Cardiac muscle cell (in vitro differentiated cells and primary cell): ENCODE data around the gene ERFE. TPM values are rescaled to one million over a fixed set of nuclear protein-coding genes. Genes with fewer than 3 reads are reported as not detected.

Source experiments
- DNase-seq, 2 donors: peaks; one replicate each; pipeline versions ENCODE4 v3.0.0 to v3.0.0-alpha.2; 2010 to 2017; ENCODE audit warnings: low read depth in 1 of 2, low spot score in 1 of 2
- H3K27ac ChIP-seq: fragments of 200-600 bp; sonication (generic); 2 replicates; pipeline ENCODE4 v1.5.1; 2016
- H3K27me3 ChIP-seq: fragments of 200-600 bp; sonication (generic); 2 replicates; pipeline ENCODE4 v1.6.0; 2016; ENCODE audit warnings: control low read depth
- H3K36me3 ChIP-seq: fragments of 200-600 bp; sonication (generic); 2 replicates; pipeline ENCODE4 v1.5.1; 2016; ENCODE audit warnings: control low read depth
- H3K4me1 ChIP-seq: fragments of 200-600 bp; sonication (generic); 2 replicates; pipeline ENCODE4 v1.8.1; 2017; ENCODE audit warnings: low read depth, mild to moderate bottlenecking, mixed run types
- H3K4me3 ChIP-seq: fragments of 200-600 bp; sonication (generic); 2 replicates; pipeline ENCODE4 v1.5.1; 2016; ENCODE audit warnings: mild to moderate bottlenecking
- H3K9me3 ChIP-seq: fragments of 200-600 bp; sonication (generic); 2 replicates; pipeline ENCODE4 v1.5.1; 2017; ENCODE audit warnings: low read depth, mild to moderate bottlenecking, control low read depth
- CTCF ChIP-seq: IDR thresholded peaks from 2 replicates; pipeline ENCODE4 v1.5.1; 2012; ENCODE audit warnings: low read depth, mild to moderate bottlenecking, low read length
- polyA plus RNA-seq: library from polyadenylated mRNA; unstranded; fragments of >200 nt; fragmentation: Nextera tagmentation; extraction: Ambion mirVana; gene quantifications from 2 replicates; pipeline ENCODE4 v1.2.1, GENCODE V29; 2016
- total RNA-seq: library from RNA; depleted of rRNA; stranded (reverse); fragments of >200 nt; gene quantifications from 2 replicates; pipeline ENCODE4 v1.2.3, GENCODE V29; 2016

The ERFE gene
- total and polyA plus RNA-seq, 2 experiments from 2014 or later: 0.60 to 1.5 TPM

DNA sequence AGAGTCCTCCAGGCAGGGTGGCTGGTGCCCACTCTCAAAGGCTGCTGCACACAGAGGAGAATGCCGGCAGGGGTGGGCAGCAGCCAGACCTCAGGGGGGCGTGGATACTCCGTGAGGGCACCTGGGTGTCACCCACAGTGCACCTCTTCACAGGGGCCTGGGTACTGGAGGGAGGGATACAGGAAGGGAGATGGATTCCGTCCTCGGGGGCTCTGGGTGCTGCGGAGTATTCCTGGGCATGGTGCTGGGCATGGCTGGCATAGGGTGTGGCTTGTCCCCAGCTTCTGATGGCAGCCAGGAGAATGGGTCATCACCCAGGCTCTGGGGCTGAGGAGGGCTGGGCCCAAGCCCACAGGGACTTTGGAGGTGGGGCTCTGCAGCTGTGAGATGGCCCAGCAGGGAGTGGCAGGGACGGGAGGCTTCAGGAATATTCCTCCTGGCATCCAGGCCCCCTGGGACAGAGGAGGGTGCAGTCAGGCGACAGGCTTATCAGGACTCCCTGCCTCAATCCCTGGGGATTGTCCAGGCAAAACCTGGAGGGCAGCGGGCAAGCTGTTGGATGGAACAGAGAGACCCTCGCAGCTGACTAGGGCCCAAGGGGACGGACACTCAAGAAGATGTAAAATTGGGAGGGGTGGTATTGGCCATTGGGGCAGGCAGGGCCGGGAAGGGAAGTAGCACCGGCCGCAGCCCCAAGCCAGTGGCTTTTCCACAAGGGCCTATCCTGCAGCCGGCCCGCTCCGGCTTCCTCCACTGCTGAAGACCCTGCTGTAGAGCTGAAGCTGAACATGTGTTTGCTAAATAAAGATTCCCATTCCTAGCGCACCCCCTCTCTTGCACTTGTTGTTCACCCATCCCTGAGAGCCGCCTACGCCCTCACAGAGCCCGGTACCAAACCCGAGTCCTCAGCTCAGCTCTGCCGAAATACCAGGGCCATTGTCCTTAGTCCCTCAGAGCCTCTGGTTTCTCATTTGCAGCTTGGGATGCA lies 26.0 kb upstream of the ERFE start:
- TF ChIP-seq CTCF: no peak
- Histone ChIP-seq H3K27me3 (no peaks in the 10 kb centered on the region), H3K27ac (no peak overlapping the region), H3K9me3 (no peaks in the 10 kb centered on the region), H3K36me3 (no peaks in the 10 kb centered on the region), H3K4me3 (no peak overlapping the region), H3K4me1 (peaks cover 15% of the 10 kb centered on the region)
- no peak for DNase-seq

DNA sequence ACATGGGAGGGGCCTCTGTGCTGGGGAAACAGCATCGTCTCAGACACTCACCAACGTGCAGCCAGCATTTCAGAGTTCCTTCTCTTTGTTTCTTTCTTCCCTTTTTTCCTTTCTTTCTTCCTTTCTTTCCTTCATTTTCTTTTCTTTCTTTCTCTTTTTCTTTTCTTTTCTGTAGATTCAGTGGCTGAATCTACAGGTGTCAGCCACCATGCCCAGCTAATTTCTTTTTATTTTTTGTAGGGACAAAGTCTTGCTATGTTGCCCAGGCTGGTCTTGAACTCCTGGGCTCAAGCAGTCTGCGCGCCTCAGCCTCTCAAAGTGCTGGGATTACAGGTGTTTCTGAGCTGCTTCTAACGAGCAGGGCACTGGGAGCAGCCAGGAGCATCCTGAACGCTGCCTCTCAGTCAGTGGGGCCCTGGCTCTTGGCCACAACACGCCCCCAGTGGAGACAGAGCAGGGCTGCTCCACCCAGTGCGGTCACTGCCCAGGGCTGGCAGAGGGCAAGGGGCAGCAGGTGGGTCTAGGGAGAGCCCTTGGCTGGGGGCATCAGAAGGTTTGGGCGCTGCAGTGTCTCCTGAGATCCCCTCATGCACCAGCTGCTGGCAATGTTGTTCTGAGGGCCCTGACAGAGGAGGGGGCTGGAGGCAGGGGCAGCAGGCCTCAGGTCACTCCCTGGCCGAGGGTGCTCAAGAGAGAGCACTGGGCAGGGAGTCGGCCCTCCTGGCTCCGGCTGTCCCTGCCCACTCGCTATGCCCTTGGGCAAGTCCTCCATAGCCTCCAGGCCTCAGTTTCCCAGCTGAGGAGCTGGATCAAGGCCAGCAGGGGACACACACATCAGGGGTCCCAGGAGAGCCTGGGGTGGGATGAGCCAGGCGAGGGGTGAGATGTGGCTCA lies 25.0 kb upstream of the ERFE start:
- Histone ChIP-seq H3K27me3 (no peaks in the 10 kb centered on the region), H3K4me1 (peaks cover 24% of the 10 kb centered on the region), H3K9me3 (no peaks in the 10 kb centered on the region), H3K4me3 (no peak overlapping the region), H3K36me3 (no peaks in the 10 kb centered on the region), H3K27ac (no peak overlapping the region)
- peak in 1 of 2 donors; percentile 32 for DNase-seq
- no peak for TF ChIP-seq CTCF

DNA sequence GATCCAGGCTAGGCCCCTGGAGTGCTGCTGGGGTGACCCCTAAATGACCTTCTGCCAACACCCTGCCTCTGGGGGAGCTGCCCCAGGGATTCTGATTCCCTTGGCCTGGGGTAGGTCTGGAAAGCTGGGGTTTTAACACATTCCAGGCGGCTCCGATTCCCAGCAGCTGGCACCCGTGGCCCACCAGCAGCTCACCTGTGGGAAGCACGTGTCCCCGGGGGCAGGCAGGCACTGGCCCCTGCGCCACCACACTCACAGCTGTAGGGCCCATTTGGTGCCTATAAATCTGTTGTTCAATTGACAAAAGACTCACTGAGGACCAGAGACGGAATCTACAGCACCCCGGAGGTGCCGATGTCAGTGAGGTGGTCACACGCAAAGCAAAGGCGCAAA lies 24.4 kb upstream of the ERFE start:
- DNase-seq: no peak
- Histone ChIP-seq H3K4me1 (peaks cover 30% of the 10 kb centered on the region), H3K27me3 (no peaks in the 10 kb centered on the region), H3K4me3 (no peak overlapping the region), H3K9me3 (no peaks in the 10 kb centered on the region), H3K27ac (no peak overlapping the region), H3K36me3 (no peaks in the 10 kb centered on the region)
- TF ChIP-seq CTCF: no peak

DNA sequence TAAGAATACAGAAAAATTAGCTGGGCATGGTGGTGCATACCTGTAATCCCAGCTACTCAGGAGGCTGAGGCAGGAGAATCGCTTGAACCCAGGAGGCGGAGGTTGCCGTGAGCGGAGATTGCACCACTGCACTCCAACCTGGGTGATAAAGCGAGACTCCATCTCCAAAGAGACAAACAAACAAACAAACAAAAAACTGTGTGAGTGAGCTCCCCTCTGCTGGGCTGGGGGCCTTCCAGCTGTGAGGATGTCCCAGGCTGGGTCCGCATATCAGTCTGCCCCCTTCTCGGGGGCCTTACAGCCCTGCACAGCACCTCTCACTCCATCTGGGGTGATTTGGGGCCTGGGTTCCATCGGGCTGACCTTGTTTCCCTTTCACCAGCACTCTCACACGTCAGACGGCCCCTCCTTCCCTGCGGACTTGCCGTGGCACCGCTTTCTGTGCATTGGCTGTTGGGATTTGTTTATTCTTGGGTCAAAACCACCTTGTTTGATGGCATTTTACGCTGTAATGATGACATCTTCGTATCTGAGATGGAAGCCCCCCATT lies 23.1 kb upstream of the ERFE start:
- H3K9me3 ChIP-seq: no peaks in the 10 kb centered on the region
- peaks cover 34% of the 10 kb centered on the region for H3K4me1 ChIP-seq
- no peaks in the 10 kb centered on the region for H3K27me3 ChIP-seq
- no peak for TF ChIP-seq CTCF
- peak overlapping the region; percentile 51 for H3K27ac ChIP-seq
- H3K36me3 ChIP-seq: no peaks in the 10 kb centered on the region
- H3K4me3 ChIP-seq: no peak overlapping the region
- DNase-seq: no peak

- Histone ChIP-seq H3K9me3 (no peaks in the 10 kb centered on the region), H3K27ac (peak overlapping the region; percentile 51), H3K4me3 (no peak overlapping the region), H3K36me3 (no peaks in the 10 kb centered on the region), H3K4me1 (peaks cover 34% of the 10 kb centered on the region), H3K27me3 (no peaks in the 10 kb centered on the region)
- peak in 1 of 2 donors; percentile 92 for DNase-seq
- no peak for TF ChIP-seq CTCF
These were observed 21.8 kb upstream of the ERFE start for GRCh38 chr2:238136820-238137537.
